Activated B cell treated with CpG ODN at 0.5 μM for 24 hours (primary cell): ENCODE results near the gene EEF1G. TPM values are rescaled to one million over a fixed set of nuclear protein-coding genes. Genes with fewer than 3 reads are reported as not detected.

Experiments
- ATAC-seq: fragments of 200-7000 bp; cut with Tn5 transposase; one replicate; pipeline ENCODE4 v1.10.0; 2021; ENCODE audit warnings: low read depth, mild to moderate bottlenecking, moderate library complexity
- CTCF ChIA-PET: fragments of 350-600 bp; sonication (Branson Sonifier 250); formaldehyde crosslinking; loops from one replicate; lab custom pipeline; 2021; ENCODE audit warnings: antibody characterized with exemption; lab: Charles Lee
- POLR2A ChIA-PET: fragments of 350-600 bp; sonication (Branson Sonifier 250); formaldehyde crosslinking; loops from one replicate; lab custom pipeline; 2021; ENCODE audit warnings: antibody characterized with exemption; lab: Charles Lee
- DNase-seq: peaks from one replicate; pipeline ENCODE4 v3.0.0; 2022
- H3K27ac Mint-ChIP-seq: one replicate; pipeline ENCODE4 v1.8.0; 2020; ENCODE audit warnings: mixed read lengths
- H3K27me3 Mint-ChIP-seq: one replicate; pipeline ENCODE4 v1.8.0; 2021; ENCODE audit warnings: mixed read lengths
- H3K36me3 Mint-ChIP-seq: one replicate; pipeline ENCODE4 v1.8.0; 2021; ENCODE audit warnings: low read depth, mixed read lengths
- H3K4me1 Mint-ChIP-seq: one replicate; pipeline ENCODE4 v1.8.0; 2021; ENCODE audit warnings: mixed read lengths
- H3K4me3 Mint-ChIP-seq: one replicate; pipeline ENCODE4 v1.8.0; 2020; ENCODE audit warnings: mild to moderate bottlenecking, mixed read lengths
- H3K9me3 Mint-ChIP-seq: one replicate; pipeline ENCODE4 v1.8.0; 2020; ENCODE audit warnings: mixed read lengths
- CTCF ChIP-seq: fragments of 200-600 bp; IDR thresholded peaks from one replicate; pipeline ENCODE4 v1.8.0; 2022; ENCODE audit warnings: antibody characterized with exemption, mild to moderate bottlenecking
- intact Hi-C: fragments of 100-400 bp; cut with micrococcal nuclease; formaldehyde crosslinking; loops from one replicate; pipeline ENCODE4 v1.15.1; 2024
- total RNA-seq: library from RNA; stranded (reverse); gene quantifications from 2 replicates; pipeline ENCODE4 v1.2.3, GENCODE V29; 2022

Gene EEF1G
- total RNA-seq, 1 donor from 2014 or later = 2,373 TPM

GRCh38 chr11:62611705-62612365 lies 38.1 kb upstream of the EEF1G start:
- no peak for DNase-seq
- POLR2A ChIA-PET = interaction anchor here (0.5 to 5.8 kb wide), 18 partner anchors 9 to 230 kb away, joined by 3 to 63 read pairs (median 8); partner anchors contain the start of genes AHNAK, B3GAT3, C11orf98 and CSKMT
- ATAC-seq = peak; percentile 29
- no peaks in the 10 kb centered on the region for H3K27me3 Mint-ChIP-seq
- H3K9me3 Mint-ChIP-seq = no peaks in the 10 kb centered on the region
- TF ChIP-seq CTCF = no peak
- CTCF ChIA-PET = interaction anchor here (1.1 to 2.2 kb wide), 5 partner anchors 10 to 187 kb away, joined by 4 to 20 read pairs (median 6); partner anchors contain the start of genes B3GAT3, C11orf98, CSKMT and MTA2
- peak overlapping the region; percentile 93 for H3K4me3 Mint-ChIP-seq
- intact Hi-C loops = loop anchor here (1.0 to 5.0 kb wide), 10 partner anchors 10 to 230 kb away; partner anchors contain the start of genes C11orf98, CSKMT, GANAB and INTS5
- H3K27ac Mint-ChIP-seq = peak overlapping the region; percentile 95
- H3K36me3 Mint-ChIP-seq = peaks cover 51% of the 10 kb centered on the region
- H3K4me1 Mint-ChIP-seq = peaks cover 31% of the 10 kb centered on the region

GRCh38 chr11:62610814-62611704 lies 37.4 kb upstream of the EEF1G start:
- DNase-seq = no peak

GRCh38 chr11:62610403-62610802 lies 36.7 kb upstream of the EEF1G start:
- no peak for ATAC-seq
- H3K36me3 Mint-ChIP-seq = peaks cover 54% of the 10 kb centered on the region
- no peak for TF ChIP-seq CTCF
- peaks cover 31% of the 10 kb centered on the region for H3K4me1 Mint-ChIP-seq
- H3K4me3 Mint-ChIP-seq = peak overlapping the region; percentile 93
- H3K9me3 Mint-ChIP-seq = no peaks in the 10 kb centered on the region
- H3K27me3 Mint-ChIP-seq = no peaks in the 10 kb centered on the region
- peak overlapping the region; percentile 46 for H3K27ac Mint-ChIP-seq
- intact Hi-C loops = loop anchor here (5.0 kb wide), 1 partner anchor 232 kb away; no protein-coding TSS in a partner anchor
- ChIA-PET CTCF (interaction anchor here (2.2 kb wide), 1 partner anchor 186 kb away, joined by 6 read pairs; no protein-coding TSS in a partner anchor), POLR2A (interaction anchor here (0.5 to 5.8 kb wide), 11 partner anchors 7 to 208 kb away, joined by 3 to 63 read pairs (median 5); partner anchors contain the start of genes B3GAT3, C11orf98, CSKMT and EEF1G)
- no peak for DNase-seq

More at GRCh38 chr11:62610814-62611704, 37.4 kb upstream of the EEF1G start:
- H3K27ac Mint-ChIP-seq = peak overlapping the region; percentile 95
- ChIA-PET CTCF (interaction anchor here (0.6 to 2.2 kb wide), 6 partner anchors 10 to 814 kb away, joined by 3 to 20 read pairs (median 6); partner anchors contain the start of genes B3GAT3, C11orf98, CSKMT and MTA2), POLR2A (interaction anchor here (0.5 to 5.8 kb wide), 20 partner anchors 8 to 230 kb away, joined by 3 to 63 read pairs (median 8); partner anchors contain the start of genes AHNAK, B3GAT3, C11orf98 and CSKMT)
- peaks cover 31% of the 10 kb centered on the region for H3K4me1 Mint-ChIP-seq
- H3K27me3 Mint-ChIP-seq = no peaks in the 10 kb centered on the region
- TF ChIP-seq CTCF = no peak
- ATAC-seq = no peak
- peak overlapping the region; percentile 93 for H3K4me3 Mint-ChIP-seq
- intact Hi-C loops = loop anchor here (5.0 kb wide), 1 partner anchor 231 kb away; no protein-coding TSS in a partner anchor
- peaks cover 49% of the 10 kb centered on the region for H3K36me3 Mint-ChIP-seq
- no peaks in the 10 kb centered on the region for H3K9me3 Mint-ChIP-seq

DNA sequence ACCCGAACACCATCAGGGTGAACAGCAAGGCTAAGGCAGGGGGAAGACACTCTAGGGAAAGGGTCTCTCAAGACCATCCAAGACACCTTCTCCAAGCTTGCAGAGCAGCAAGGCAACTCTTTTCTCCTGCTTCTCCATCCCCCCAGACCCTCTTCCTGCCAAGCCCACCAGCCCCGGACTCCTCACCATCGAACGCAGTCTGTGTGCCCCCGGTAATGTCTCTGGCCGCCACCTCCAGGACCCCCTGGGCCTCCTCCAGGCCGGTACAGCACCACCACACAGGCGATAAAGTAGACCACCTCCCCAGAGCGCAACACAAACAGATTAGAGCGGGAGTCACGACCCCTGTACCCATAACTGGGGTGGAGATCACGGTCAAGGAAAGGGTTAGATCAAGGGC lies 35.1 kb upstream of the EEF1G start:
- Mint-ChIP-seq H3K27ac (no peak overlapping the region), H3K4me1 (peaks cover 31% of the 10 kb centered on the region), H3K4me3 (no peak overlapping the region), H3K9me3 (no peaks in the 10 kb centered on the region), H3K36me3 (peaks cover 55% of the 10 kb centered on the region), H3K27me3 (no peaks in the 10 kb centered on the region)
- no peak for DNase-seq
- ATAC-seq = no peak
- POLR2A ChIA-PET = interaction anchor here (0.9 to 5.5 kb wide), 5 partner anchors 9 to 44 kb away, joined by 3 to 63 read pairs (median 5); partner anchors contain the start of genes B3GAT3, INTS5 and TUT1
- intact Hi-C loops = no loop called here
- no peak for TF ChIP-seq CTCF
- CTCF ChIA-PET = interaction anchor here (1.1 to 1.3 kb wide), 2 partner anchors 17 to 184 kb away, joined by 3 to 4 read pairs; partner anchors contain the start of gene TUT1
